GM12891 (cell line): ENCODE data around the gene POP7.

Source experiments
- POLR2A ChIP-seq: IDR thresholded peaks from 2 replicates; pipeline ENCODE4 v1.6.1; 2011; ENCODE audit warnings: low read depth, low read length, control low read depth
- POLR2AphosphoS5 ChIP-seq: IDR thresholded peaks from 2 replicates; pipeline ENCODE4 v1.6.1; 2011; ENCODE audit warnings: low read depth, low read length, control low read depth
- POU2F2 ChIP-seq: IDR thresholded peaks from 2 replicates; pipeline ENCODE4 v1.6.1; 2011; ENCODE audit warnings: low read depth, mild to moderate bottlenecking, control low read depth, low read length, moderate library complexity
- TAF1 ChIP-seq: IDR thresholded peaks from 2 replicates; pipeline ENCODE4 v1.6.1; 2011; ENCODE audit warnings: low read depth, low read length, control low read depth

DNA sequence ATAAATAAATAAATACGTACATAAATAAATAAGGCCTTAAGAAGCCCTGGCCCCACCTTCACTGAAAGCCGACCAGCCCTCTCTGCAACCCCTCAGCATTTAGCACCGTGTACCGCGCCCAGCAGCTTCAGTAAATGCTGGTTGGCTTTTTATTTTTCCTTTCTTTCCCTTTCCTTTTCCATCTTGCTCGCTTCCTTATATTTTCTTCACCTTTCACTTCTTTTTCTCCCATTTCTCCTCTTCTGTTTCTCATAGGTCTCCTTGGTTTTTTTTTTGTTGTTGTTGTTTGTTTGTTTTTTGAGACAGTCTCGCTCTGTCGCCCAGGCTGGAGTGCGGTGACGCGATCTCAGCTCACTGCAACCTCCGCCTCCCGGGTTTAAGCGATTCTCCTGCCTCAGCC is 38.7 kb downstream of the POP7 start:
- TF ChIP-seq POLR2AphosphoS5 (no peak), POLR2A (no peak), POU2F2 (no peak), TAF1 (no peak)
